Nephron (organoid): ENCODE results near the gene PDCD10.

ENCODE experiments used
- H3K27ac Mint-ChIP-seq, 3 experiments: 2 replicates each; pipeline ENCODE4 v1.8.0; 2020; ENCODE audit warnings: mixed read lengths in 3 of 3, mild to moderate bottlenecking in 2 of 3, moderate library complexity in 1 of 3
- H3K27me3 Mint-ChIP-seq: 2 replicates; pipeline ENCODE4 v1.8.0; 2021; ENCODE audit warnings: low read depth, mild to moderate bottlenecking, moderate library complexity, mixed read lengths
- H3K36me3 Mint-ChIP-seq: 2 replicates; pipeline ENCODE4 v1.8.0; 2020; ENCODE audit warnings: low read depth, mixed read lengths
- H3K4me1 Mint-ChIP-seq: 2 replicates; pipeline ENCODE4 v1.8.0; 2020; ENCODE audit warnings: mixed read lengths
- H3K4me3 Mint-ChIP-seq, 3 experiments: 2 replicates each; pipeline ENCODE4 v1.8.0; 2020; ENCODE audit warnings: mild to moderate bottlenecking in 3 of 3, mixed read lengths in 3 of 3, moderate library complexity in 2 of 3
- H3K9me3 Mint-ChIP-seq: 2 replicates; pipeline ENCODE4 v1.8.0; 2020; ENCODE audit warnings: mixed read lengths
- CTCF ChIP-seq, 3 experiments: fragments of 200-600 bp; sonication (generic); IDR thresholded peaks; one replicate each; pipeline ENCODE4 v1.5.0; 2021; ENCODE audit warnings: antibody characterized with exemption in 3 of 3; ENCODE audit not compliant: unreplicated experiment in 3 of 3

PDCD10 gene

GRCh38 chr3:167649746-167650145 lies 84.9 kb downstream of the PDCD10 start:
- Mint-ChIP-seq H3K4me3 (no peak overlapping the region), H3K4me1 (peaks cover 4% of the 10 kb centered on the region), H3K36me3 (no peaks in the 10 kb centered on the region), H3K9me3 (peaks cover 5% of the 10 kb centered on the region), H3K27ac (no peak overlapping the region), H3K27me3 (no peaks in the 10 kb centered on the region)
- TF ChIP-seq CTCF (IDR thresholded peaks at IDR 0.05; ENCODE audit: unreplicated experiment in 3 of 3) = no peak

- no peak overlapping the region for H3K4me3 Mint-ChIP-seq
- H3K9me3 Mint-ChIP-seq = peaks cover 7% of the 10 kb centered on the region
- no peak overlapping the region for H3K27ac Mint-ChIP-seq
- H3K27me3 Mint-ChIP-seq = no peaks in the 10 kb centered on the region
- no peak for TF ChIP-seq CTCF (IDR thresholded peaks at IDR 0.05; ENCODE audit: unreplicated experiment in 3 of 3)
- no peaks in the 10 kb centered on the region for H3K4me1 Mint-ChIP-seq
- H3K36me3 Mint-ChIP-seq = no peaks in the 10 kb centered on the region
Measured at GRCh38 chr3:167644611-167645010, 90.1 kb downstream of the PDCD10 start.
